MCF 10A (cell line): ENCODE measurements around the gene WWOX. TPM values are rescaled to one million over a fixed set of nuclear protein-coding genes. Genes with fewer than 3 reads are reported as not detected.

Source experiments
- BruUV-seq: library from RNA; stranded (reverse); fragments of 400-500 nt; replicated peaks from 2 replicates; lab custom pipeline; 2021; lab: Mats Ljungman, UMichigan
- CTCF ChIA-PET: fragments of 300-600 bp; sonication (Branson Sonifier 250); formaldehyde crosslinking; extraction: SDS; loops from one replicate; lab custom pipeline; 2021; ENCODE audit warnings: antibody characterized with exemption, inconsistent platforms; lab: Yijun Ruan, JAX
- POLR2A ChIA-PET: fragments of 300-600, 350-650 bp; sonication (Branson Sonifier 250); formaldehyde crosslinking; extraction: SDS; loops from one replicate; lab custom pipeline; 2020; ENCODE audit warnings: antibody characterized with exemption, inconsistent platforms; lab: Yijun Ruan, JAX
- DNase-seq: peaks from one replicate; pipeline ENCODE4 v3.0.0-alpha.2; 2018; ENCODE audit not compliant: unreplicated experiment
- H3K27ac Mint-ChIP-seq: one replicate; pipeline ENCODE4 v1.8.0; 2022; ENCODE audit warnings: mild to moderate bottlenecking, low read depth, mixed read lengths; ENCODE audit not compliant: unreplicated experiment
- H3K27me3 Mint-ChIP-seq: one replicate; pipeline ENCODE4 v1.8.0; 2022; ENCODE audit warnings: mixed read lengths; ENCODE audit not compliant: insufficient read depth, unreplicated experiment
- H3K36me3 Mint-ChIP-seq: one replicate; pipeline ENCODE4 v1.8.0; 2022; ENCODE audit warnings: mild to moderate bottlenecking, moderate library complexity, mixed read lengths; ENCODE audit not compliant: insufficient read depth, unreplicated experiment
- H3K4me1 Mint-ChIP-seq: one replicate; pipeline ENCODE4 v1.8.0; 2022; ENCODE audit warnings: mixed read lengths; ENCODE audit not compliant: insufficient read depth, unreplicated experiment
- H3K4me3 Mint-ChIP-seq: one replicate; pipeline ENCODE4 v1.8.0; 2022; ENCODE audit warnings: mild to moderate bottlenecking, moderate library complexity, mixed read lengths; ENCODE audit not compliant: unreplicated experiment
- H3K9me3 Mint-ChIP-seq: one replicate; pipeline ENCODE4 v1.8.0; 2022; ENCODE audit warnings: mixed read lengths; ENCODE audit not compliant: unreplicated experiment
- CTCF ChIP-seq: fragments of 200-600 bp; IDR thresholded peaks from one replicate; pipeline ENCODE4 v1.8.0; 2022; ENCODE audit warnings: antibody characterized with exemption, mild to moderate bottlenecking; ENCODE audit not compliant: unreplicated experiment
- intact Hi-C: fragments of 100-400 bp; cut with micrococcal nuclease; formaldehyde crosslinking; loops from 2 replicates; pipeline ENCODE4 v1.14.1; 2022
- total RNA-seq: library from RNA; stranded (reverse); gene quantifications from 2 replicates; pipeline ENCODE4 v1.2.3, GENCODE V29; 2022

The WWOX gene
- total RNA-seq, 1 experiment from 2014 or later: 18.1 TPM

GRCh38 chr16:78830599-78830998 is 731.1 kb downstream of the WWOX start:
- H3K9me3 Mint-ChIP-seq: no peaks in the 10 kb centered on the region
- no peak overlapping the region for H3K27ac Mint-ChIP-seq
- TF ChIP-seq CTCF: no peak
- no peaks in the 10 kb centered on the region for H3K4me1 Mint-ChIP-seq
- ChIA-PET CTCF (no interaction called here), POLR2A (no interaction called here)
- DNase-seq: no peak
- no peaks in the 10 kb centered on the region for H3K27me3 Mint-ChIP-seq
- BruUV-seq: no TSS peak
- no peak overlapping the region for H3K4me3 Mint-ChIP-seq
- peaks cover 6% of the 10 kb centered on the region for H3K36me3 Mint-ChIP-seq
- intact Hi-C loops: no loop called here

- TF ChIP-seq CTCF: no peak
- no peaks in the 10 kb centered on the region for H3K9me3 Mint-ChIP-seq
- no peaks in the 10 kb centered on the region for H3K27me3 Mint-ChIP-seq
- ChIA-PET POLR2A (no interaction called here), CTCF (no interaction called here)
- no peaks in the 10 kb centered on the region for H3K4me1 Mint-ChIP-seq
- intact Hi-C loops: no loop called here
- DNase-seq: no peak
- BruUV-seq: no TSS peak
- peaks cover 6% of the 10 kb centered on the region for H3K36me3 Mint-ChIP-seq
- H3K4me3 Mint-ChIP-seq: no peak overlapping the region
- no peak overlapping the region for H3K27ac Mint-ChIP-seq
Measured at GRCh38 chr16:78832100-78832499, 732.6 kb downstream of the WWOX start.

GRCh38 chr16:78836802-78837491 is 737.5 kb downstream of the WWOX start:
- Mint-ChIP-seq H3K27me3 (no peaks in the 10 kb centered on the region), H3K4me3 (no peak overlapping the region), H3K27ac (no peak overlapping the region), H3K36me3 (peaks cover 6% of the 10 kb centered on the region), H3K4me1 (no peaks in the 10 kb centered on the region), H3K9me3 (no peaks in the 10 kb centered on the region)
- intact Hi-C loops: no loop called here
- CTCF ChIA-PET: interaction anchor here (0.6 kb wide), 1 partner anchor 38 kb away, joined by 3 read pairs; no protein-coding TSS in a partner anchor
- no TSS peak for BruUV-seq
- DNase-seq: no peak
- TF ChIP-seq CTCF: no peak
- POLR2A ChIA-PET: no interaction called here

- ChIA-PET POLR2A (no interaction called here), CTCF (interaction anchor here (0.5 to 0.6 kb wide), 2 partner anchors 37 to 765 kb away, joined by 3 to 4 read pairs; no protein-coding TSS in a partner anchor)
- Mint-ChIP-seq H3K9me3 (no peaks in the 10 kb centered on the region), H3K27ac (no peak overlapping the region), H3K4me3 (no peak overlapping the region), H3K36me3 (peaks cover 6% of the 10 kb centered on the region), H3K27me3 (no peaks in the 10 kb centered on the region), H3K4me1 (no peaks in the 10 kb centered on the region)
- intact Hi-C loops: no loop called here
- no peak for DNase-seq
- no peak for TF ChIP-seq CTCF
- BruUV-seq: no TSS peak
Measured at GRCh38 chr16:78837706-78838105, 738.3 kb downstream of the WWOX start.
